ENCODE measurements around the gene PRCC.

The PRCC gene

GRCh38 chr1:156727926-156728598, 39.3 kb upstream of the PRCC start, which contains the start of gene METTL25B:
TSS of gene METTL25B (plus strand) at chr1:156728469. CDS start at chr1:156729105, 636 bp downstream.
- no peak for TF ChIP-seq CTCF (conservative IDR thresholded peaks at IDR 0.05; ENCODE audit: control insufficient read depth, insufficient read depth, low read depth, low read length)
- DNase-seq (ENCODE audit: low read depth), result peak; percentile 73
- peak within 1 kb of the TSS; percentile 84 for H3K4me3 ChIP-seq (ENCODE audit: control insufficient read depth, low read depth, low read length)

- DNase-seq (ENCODE audit: low read depth), result peak; percentile 98
- no peak for TF ChIP-seq CTCF (conservative IDR thresholded peaks at IDR 0.05; ENCODE audit: control insufficient read depth, insufficient read depth, low read depth, low read length)
- H3K4me3 ChIP-seq (ENCODE audit: control insufficient read depth, low read depth, low read length), result peak within 1 kb of the TSS; percentile 84
Measured at GRCh38 chr1:156728599-156729462, 38.5 kb upstream of the PRCC start, which contains the start of gene ISG20L2. TSS of gene ISG20L2 (minus strand) at chr1:156728766. CDS start at chr1:156727652, 1,114 bp downstream.

- no peak overlapping the region for H3K4me3 ChIP-seq (ENCODE audit: control insufficient read depth, low read depth, low read length)
- DNase-seq (ENCODE audit: low read depth), result no peak
- TF ChIP-seq CTCF (conservative IDR thresholded peaks at IDR 0.05; ENCODE audit: control insufficient read depth, insufficient read depth, low read depth, low read length), result no peak
Measured at GRCh38 chr1:156733989-156734584, 33.2 kb upstream of the PRCC start.

GRCh38 chr1:156738407-156738806, 28.9 kb upstream of the PRCC start:
- no peak overlapping the region for H3K4me3 ChIP-seq (ENCODE audit: control insufficient read depth, low read depth, low read length)
- TF ChIP-seq CTCF (conservative IDR thresholded peaks at IDR 0.05; ENCODE audit: control insufficient read depth, insufficient read depth, low read depth, low read length), result no peak

GRCh38 chr1:156738916-156739315, 28.4 kb upstream of the PRCC start:
- DNase-seq (ENCODE audit: low read depth), result no peak
- H3K4me3 ChIP-seq (ENCODE audit: control insufficient read depth, low read depth, low read length), result no peak overlapping the region
- TF ChIP-seq CTCF (conservative IDR thresholded peaks at IDR 0.05; ENCODE audit: control insufficient read depth, insufficient read depth, low read depth, low read length), result no peak

More at GRCh38 chr1:156738407-156738806, 28.9 kb upstream of the PRCC start:
- no peak for DNase-seq (ENCODE audit: low read depth)

GRCh38 chr1:156740237-156740740, 27.0 kb upstream of the PRCC start:
- no peak for TF ChIP-seq CTCF (conservative IDR thresholded peaks at IDR 0.05; ENCODE audit: control insufficient read depth, insufficient read depth, low read depth, low read length)
- H3K4me3 ChIP-seq (ENCODE audit: control insufficient read depth, low read depth, low read length), result peak overlapping the region; percentile 93

More at GRCh38 chr1:156740237-156740740, 27.0 kb upstream of the PRCC start:
- DNase-seq (ENCODE audit: low read depth), result no peak

Measured in fibroblast of mammary gland (primary cell).